ENCODE data around the gene NKTR.

NKTR gene

GRCh38 chr3:42658091-42658770 is 57.7 kb downstream of the NKTR start:
- CTCF ChIA-PET: interaction anchor here (1.7 kb wide), 1 partner anchor 16 kb away, joined by 3 read pairs; no protein-coding TSS in a partner anchor
- POLR2A ChIA-PET: no interaction called here

GRCh38 chr3:42658771-42659390 is 58.4 kb downstream of the NKTR start:
- no peak for DNase-seq (ENCODE audit: extremely low spot score)
- POLR2A ChIA-PET: no interaction called here
- no peak for TF ChIP-seq CTCF (IDR thresholded peaks at IDR 0.05; ENCODE audit: control extremely low read depth, extremely low read depth, low read depth, missing control alignments)
- CTCF ChIA-PET: interaction anchor here (1.7 kb wide), 1 partner anchor 17 kb away, joined by 3 read pairs; no protein-coding TSS in a partner anchor

More at GRCh38 chr3:42658091-42658770, 57.7 kb downstream of the NKTR start:
- TF ChIP-seq CTCF (IDR thresholded peaks at IDR 0.05; ENCODE audit: control extremely low read depth, extremely low read depth, low read depth, missing control alignments): no peak
- DNase-seq (ENCODE audit: extremely low spot score): no peak

- ChIA-PET POLR2A (no interaction called here), CTCF (interaction anchor here (1.7 kb wide), 1 partner anchor 18 kb away, joined by 3 read pairs; no protein-coding TSS in a partner anchor)
- DNase-seq (ENCODE audit: extremely low spot score): peak; percentile 12
- no peak for TF ChIP-seq CTCF (IDR thresholded peaks at IDR 0.05; ENCODE audit: control extremely low read depth, extremely low read depth, low read depth, missing control alignments)
Measured at GRCh38 chr3:42659451-42660130, 59.1 kb downstream of the NKTR start.

GRCh38 chr3:42660131-42660715 is 59.7 kb downstream of the NKTR start:
- ChIA-PET POLR2A (no interaction called here), CTCF (interaction anchor here (1.0 to 1.7 kb wide), 3 partner anchors 18 to 112 kb away, joined by 3 to 5 read pairs (median 3); no protein-coding TSS in a partner anchor)
- TF ChIP-seq CTCF (IDR thresholded peaks at IDR 0.05; ENCODE audit: control extremely low read depth, extremely low read depth, low read depth, missing control alignments): no peak
- DNase-seq (ENCODE audit: extremely low spot score): peak; percentile 20

- peak; percentile 41 for DNase-seq (ENCODE audit: extremely low spot score)
- CTCF ChIA-PET: interaction anchor here (0.7 to 1.7 kb wide), 4 partner anchors 19 to 113 kb away, joined by 3 to 5 read pairs (median 4); no protein-coding TSS in a partner anchor
- POLR2A ChIA-PET: interaction anchor here (0.5 kb wide), 1 partner anchor 451 kb away, joined by 5 read pairs; no protein-coding TSS in a partner anchor
- peak; percentile 11 for TF ChIP-seq CTCF (IDR thresholded peaks at IDR 0.05; ENCODE audit: control extremely low read depth, extremely low read depth, low read depth, missing control alignments)
Measured at GRCh38 chr3:42660898-42661297, 60.4 kb downstream of the NKTR start.

GRCh38 chr3:42661593-42662022 is 61.1 kb downstream of the NKTR start:
- peak; percentile 9 for DNase-seq (ENCODE audit: extremely low spot score)
- no peak for TF ChIP-seq CTCF (IDR thresholded peaks at IDR 0.05; ENCODE audit: control extremely low read depth, extremely low read depth, low read depth, missing control alignments)
- CTCF ChIA-PET: interaction anchor here (0.7 to 2.5 kb wide), 5 partner anchors 13 to 113 kb away, joined by 3 to 7 read pairs (median 4); no protein-coding TSS in a partner anchor
- POLR2A ChIA-PET: interaction anchor here (0.5 kb wide), 1 partner anchor 452 kb away, joined by 5 read pairs; no protein-coding TSS in a partner anchor

All from GM10248 (cell line).